ENCODE measurements around the gene SPDYE4.

SPDYE4 gene

GRCh38 chr17:8736362-8736761, 22.0 kb downstream of the SPDYE4 start:
- Mint-ChIP-seq H3K4me3 (no peak overlapping the region), H3K4me1 (ENCODE audit: low read depth) (peaks cover 22% of the 10 kb centered on the region), H3K27ac (no peak overlapping the region), H3K9me3 (no peaks in the 10 kb centered on the region), H3K36me3 (ENCODE audit: low read depth) (no peaks in the 10 kb centered on the region), H3K27me3 (no peaks in the 10 kb centered on the region)

GRCh38 chr17:8735336-8735939, 22.9 kb downstream of the SPDYE4 start:
- Mint-ChIP-seq H3K36me3 (ENCODE audit: low read depth) (no peaks in the 10 kb centered on the region), H3K27ac (no peak overlapping the region), H3K27me3 (no peaks in the 10 kb centered on the region), H3K4me1 (ENCODE audit: low read depth) (peaks cover 15% of the 10 kb centered on the region), H3K9me3 (no peaks in the 10 kb centered on the region), H3K4me3 (no peak overlapping the region)

- Mint-ChIP-seq H3K9me3 (no peaks in the 10 kb centered on the region), H3K36me3 (ENCODE audit: low read depth) (no peaks in the 10 kb centered on the region), H3K27me3 (no peaks in the 10 kb centered on the region), H3K4me1 (ENCODE audit: low read depth) (peaks cover 9% of the 10 kb centered on the region), H3K4me3 (no peak overlapping the region), H3K27ac (no peak overlapping the region)
These were observed 23.5 kb downstream of the SPDYE4 start for GRCh38 chr17:8734876-8735275.

GRCh38 chr17:8732406-8733085, 25.8 kb downstream of the SPDYE4 start:
- no peaks in the 10 kb centered on the region for H3K36me3 Mint-ChIP-seq (ENCODE audit: low read depth)
- no peaks in the 10 kb centered on the region for H3K9me3 Mint-ChIP-seq
- peaks cover 3% of the 10 kb centered on the region for H3K27me3 Mint-ChIP-seq
- no peaks in the 10 kb centered on the region for H3K4me1 Mint-ChIP-seq (ENCODE audit: low read depth)
- H3K4me3 Mint-ChIP-seq, result no peak overlapping the region
- no peak overlapping the region for H3K27ac Mint-ChIP-seq

GRCh38 chr17:8729860-8730259, 28.5 kb downstream of the SPDYE4 start:
- H3K4me3 Mint-ChIP-seq, result no peak overlapping the region
- H3K27ac Mint-ChIP-seq, result no peak overlapping the region
- no peaks in the 10 kb centered on the region for H3K9me3 Mint-ChIP-seq
- H3K36me3 Mint-ChIP-seq (ENCODE audit: low read depth), result no peaks in the 10 kb centered on the region
- no peaks in the 10 kb centered on the region for H3K4me1 Mint-ChIP-seq (ENCODE audit: low read depth)
- peaks cover 6% of the 10 kb centered on the region for H3K27me3 Mint-ChIP-seq

GRCh38 chr17:8729421-8729820, 28.9 kb downstream of the SPDYE4 start:
- peaks cover 6% of the 10 kb centered on the region for H3K27me3 Mint-ChIP-seq

GRCh38 chr17:8728971-8729370, 29.4 kb downstream of the SPDYE4 start:
- no peak overlapping the region for H3K4me3 Mint-ChIP-seq
- no peaks in the 10 kb centered on the region for H3K36me3 Mint-ChIP-seq (ENCODE audit: low read depth)
- peaks cover 6% of the 10 kb centered on the region for H3K27me3 Mint-ChIP-seq

More at GRCh38 chr17:8729421-8729820, 28.9 kb downstream of the SPDYE4 start:
- H3K27ac Mint-ChIP-seq, result no peak overlapping the region
- H3K36me3 Mint-ChIP-seq (ENCODE audit: low read depth), result no peaks in the 10 kb centered on the region
- no peaks in the 10 kb centered on the region for H3K9me3 Mint-ChIP-seq
- H3K4me1 Mint-ChIP-seq (ENCODE audit: low read depth), result no peaks in the 10 kb centered on the region
- H3K4me3 Mint-ChIP-seq, result no peak overlapping the region

GRCh38 chr17:8728251-8728938, 30.0 kb downstream of the SPDYE4 start:
- H3K9me3 Mint-ChIP-seq, result no peaks in the 10 kb centered on the region
- no peak overlapping the region for H3K4me3 Mint-ChIP-seq
- no peak overlapping the region for H3K27ac Mint-ChIP-seq
- no peaks in the 10 kb centered on the region for H3K36me3 Mint-ChIP-seq (ENCODE audit: low read depth)
- no peaks in the 10 kb centered on the region for H3K4me1 Mint-ChIP-seq (ENCODE audit: low read depth)
- H3K27me3 Mint-ChIP-seq, result peaks cover 6% of the 10 kb centered on the region

More at GRCh38 chr17:8728971-8729370, 29.4 kb downstream of the SPDYE4 start:
- Mint-ChIP-seq H3K27ac (no peak overlapping the region), H3K4me1 (ENCODE audit: low read depth) (no peaks in the 10 kb centered on the region), H3K9me3 (no peaks in the 10 kb centered on the region)

GRCh38 chr17:8726941-8727555, 31.3 kb downstream of the SPDYE4 start:
- no peak overlapping the region for H3K4me3 Mint-ChIP-seq
- H3K36me3 Mint-ChIP-seq (ENCODE audit: low read depth), result no peaks in the 10 kb centered on the region
- H3K9me3 Mint-ChIP-seq, result no peaks in the 10 kb centered on the region
- H3K4me1 Mint-ChIP-seq (ENCODE audit: low read depth), result no peaks in the 10 kb centered on the region
- H3K27me3 Mint-ChIP-seq, result peaks cover 6% of the 10 kb centered on the region
- no peak overlapping the region for H3K27ac Mint-ChIP-seq

- H3K4me1 Mint-ChIP-seq (ENCODE audit: low read depth), result no peaks in the 10 kb centered on the region
- no peaks in the 10 kb centered on the region for H3K9me3 Mint-ChIP-seq
- no peak overlapping the region for H3K4me3 Mint-ChIP-seq
- peaks cover 6% of the 10 kb centered on the region for H3K27me3 Mint-ChIP-seq
- H3K36me3 Mint-ChIP-seq (ENCODE audit: low read depth), result no peaks in the 10 kb centered on the region
- H3K27ac Mint-ChIP-seq, result no peak overlapping the region
These were observed 32.2 kb downstream of the SPDYE4 start for GRCh38 chr17:8725881-8726876.

- Mint-ChIP-seq H3K36me3 (ENCODE audit: low read depth) (no peaks in the 10 kb centered on the region), H3K9me3 (no peaks in the 10 kb centered on the region), H3K27me3 (peaks cover 6% of the 10 kb centered on the region), H3K4me1 (ENCODE audit: low read depth) (no peaks in the 10 kb centered on the region), H3K27ac (no peak overlapping the region), H3K4me3 (no peak overlapping the region)
These were observed 33.9 kb downstream of the SPDYE4 start for GRCh38 chr17:8724451-8724850.

- Mint-ChIP-seq H3K36me3 (ENCODE audit: low read depth) (no peaks in the 10 kb centered on the region), H3K4me1 (ENCODE audit: low read depth) (no peaks in the 10 kb centered on the region), H3K9me3 (no peaks in the 10 kb centered on the region), H3K4me3 (no peak overlapping the region), H3K27me3 (no peaks in the 10 kb centered on the region), H3K27ac (no peak overlapping the region)
These were observed 37.8 kb downstream of the SPDYE4 start for GRCh38 chr17:8720596-8720995.

- Mint-ChIP-seq H3K4me1 (ENCODE audit: low read depth) (no peaks in the 10 kb centered on the region), H3K36me3 (ENCODE audit: low read depth) (no peaks in the 10 kb centered on the region), H3K9me3 (no peaks in the 10 kb centered on the region), H3K4me3 (no peak overlapping the region), H3K27me3 (no peaks in the 10 kb centered on the region), H3K27ac (no peak overlapping the region)
These were observed 38.8 kb downstream of the SPDYE4 start for GRCh38 chr17:8719291-8720246.

Data from stimulated activated naive CD8-positive, alpha-beta T cell treated with anti-CD3 and anti-CD28 coated beads, Interleukin-15, Interleukin-2, amounts not matched to agents 100 ng/mL and 50 ng/mL, for 24 hours (primary cell).